ENCODE measurements around the gene UNC13C. TPM values are rescaled to one million over a fixed set of nuclear protein-coding genes. Genes with fewer than 3 reads are reported as not detected.

The UNC13C gene
- total and polyA plus RNA-seq, 2 experiments from 2014 or later: 0.92 to 10.3 TPM

GRCh38 chr15:54620916-54621315 lies 642.7 kb downstream of the UNC13C start:
- Histone ChIP-seq H2AFZ (no peak overlapping the region), H3K27ac (no peak overlapping the region), H3K4me2 (no peak overlapping the region), H4K20me1 (ENCODE audit: insufficient read depth, poor library complexity, severe bottlenecking) (no peaks in the 10 kb centered on the region), H3K27me3 (no peaks in the 10 kb centered on the region), H3K9me2 (replicated peaks; ENCODE audit: insufficient read depth) (no peaks in the 10 kb centered on the region), H3K36me3 (replicated peaks; ENCODE audit: insufficient read depth, low read depth) (no peaks in the 10 kb centered on the region), H3K79me2 (no peaks in the 10 kb centered on the region), H3K4me1 (ENCODE audit: insufficient read depth) (no peaks in the 10 kb centered on the region), H3K4me3 (no peak overlapping the region), H3K9me3 (ENCODE audit: low read depth) (no peaks in the 10 kb centered on the region)
- no peak for TF ChIP-seq EZH2phosphoT487 (IDR thresholded peaks at IDR 0.05; ENCODE audit: low read depth, severe bottlenecking, unreplicated experiment)
- TF ChIP-seq EZH2 (IDR thresholded peaks at IDR 0.05; ENCODE audit: borderline replicate concordance): no peak
- TF ChIP-seq CTCF (IDR thresholded peaks at IDR 0.05; ENCODE audit: poor library complexity): no peak
- no peak for DNase-seq (ENCODE audit: low spot score)
- WGBS (ENCODE audit: low lambda C conversion rate, missing lambda C conversion rate): 67% methylated on average over 3 of the region's 3 CpGs

- Histone ChIP-seq H3K9me3 (ENCODE audit: low read depth) (peaks cover 7% of the 10 kb centered on the region), H3K27me3 (no peaks in the 10 kb centered on the region), H3K36me3 (replicated peaks; ENCODE audit: insufficient read depth, low read depth) (no peaks in the 10 kb centered on the region), H3K4me1 (ENCODE audit: insufficient read depth) (no peaks in the 10 kb centered on the region), H3K4me2 (no peak overlapping the region), H3K27ac (no peak overlapping the region), H3K9me2 (replicated peaks; ENCODE audit: insufficient read depth) (no peaks in the 10 kb centered on the region), H3K79me2 (no peaks in the 10 kb centered on the region), H4K20me1 (ENCODE audit: insufficient read depth, poor library complexity, severe bottlenecking) (no peaks in the 10 kb centered on the region), H2AFZ (no peak overlapping the region), H3K4me3 (no peak overlapping the region)
- TF ChIP-seq EZH2phosphoT487 (IDR thresholded peaks at IDR 0.05; ENCODE audit: low read depth, severe bottlenecking, unreplicated experiment) (no peak), CTCF (IDR thresholded peaks at IDR 0.05; ENCODE audit: poor library complexity) (no peak), EZH2 (IDR thresholded peaks at IDR 0.05; ENCODE audit: borderline replicate concordance) (no peak)
- DNase-seq (ENCODE audit: low spot score): no peak
- WGBS (ENCODE audit: low lambda C conversion rate, missing lambda C conversion rate): 81% methylated on average over 4 of the region's 4 CpGs
Measured at GRCh38 chr15:54636147-54636546, 657.9 kb downstream of the UNC13C start.

- H3K36me3 ChIP-seq (replicated peaks; ENCODE audit: insufficient read depth, low read depth): no peaks in the 10 kb centered on the region
- H3K27me3 ChIP-seq: no peaks in the 10 kb centered on the region
- peaks cover 7% of the 10 kb centered on the region for H3K9me3 ChIP-seq (ENCODE audit: low read depth)
- TF ChIP-seq CTCF (IDR thresholded peaks at IDR 0.05; ENCODE audit: poor library complexity) (no peak), EZH2phosphoT487 (IDR thresholded peaks at IDR 0.05; ENCODE audit: low read depth, severe bottlenecking, unreplicated experiment) (no peak), EZH2 (IDR thresholded peaks at IDR 0.05; ENCODE audit: borderline replicate concordance) (no peak)
- H3K27ac ChIP-seq: no peak overlapping the region
- H2AFZ ChIP-seq: no peak overlapping the region
- H3K79me2 ChIP-seq: no peaks in the 10 kb centered on the region
- no peaks in the 10 kb centered on the region for H3K9me2 ChIP-seq (replicated peaks; ENCODE audit: insufficient read depth)
- no peaks in the 10 kb centered on the region for H4K20me1 ChIP-seq (ENCODE audit: insufficient read depth, poor library complexity, severe bottlenecking)
- H3K4me1 ChIP-seq (ENCODE audit: insufficient read depth): no peaks in the 10 kb centered on the region
- DNase-seq (ENCODE audit: low spot score): no peak
- no peak overlapping the region for H3K4me3 ChIP-seq
- no peak overlapping the region for H3K4me2 ChIP-seq
Measured at GRCh38 chr15:54638666-54639065, 660.4 kb downstream of the UNC13C start.

- no peak overlapping the region for H3K4me3 ChIP-seq
- no peaks in the 10 kb centered on the region for H3K27me3 ChIP-seq
- DNase-seq (ENCODE audit: low spot score): no peak
- H3K27ac ChIP-seq: no peak overlapping the region
- no peaks in the 10 kb centered on the region for H3K79me2 ChIP-seq
- no peaks in the 10 kb centered on the region for H4K20me1 ChIP-seq (ENCODE audit: insufficient read depth, poor library complexity, severe bottlenecking)
- H3K36me3 ChIP-seq (replicated peaks; ENCODE audit: insufficient read depth, low read depth): no peaks in the 10 kb centered on the region
- no peaks in the 10 kb centered on the region for H3K4me1 ChIP-seq (ENCODE audit: insufficient read depth)
- TF ChIP-seq EZH2 (IDR thresholded peaks at IDR 0.05; ENCODE audit: borderline replicate concordance) (no peak), CTCF (IDR thresholded peaks at IDR 0.05; ENCODE audit: poor library complexity) (no peak), EZH2phosphoT487 (IDR thresholded peaks at IDR 0.05; ENCODE audit: low read depth, severe bottlenecking, unreplicated experiment) (no peak)
- peaks cover 7% of the 10 kb centered on the region for H3K9me3 ChIP-seq (ENCODE audit: low read depth)
- H3K4me2 ChIP-seq: no peak overlapping the region
- WGBS (ENCODE audit: low lambda C conversion rate, missing lambda C conversion rate): 73% methylated on average over 2 of the region's 2 CpGs
- H3K9me2 ChIP-seq (replicated peaks; ENCODE audit: insufficient read depth): no peaks in the 10 kb centered on the region
- H2AFZ ChIP-seq: no peak overlapping the region
Measured at GRCh38 chr15:54640873-54641272, 662.6 kb downstream of the UNC13C start.
